HuH-7 (cell line): ENCODE measurements around the gene GPD1.
"Not testable (repeated sequence)": the region's sequence is repeated elsewhere in the genome, so short reads cannot be mapped to it uniquely, and the experiment has no call there.

Experiments
- DNase-seq: peaks from one replicate; pipeline ENCODE4 v3.0.0; 2011; ENCODE audit warnings: low spot score

The GPD1 gene

GRCh38 chr12:50073712-50074111 is 30.1 kb upstream of the GPD1 start:
- DNase-seq, result no peak

GRCh38 chr12:50074936-50075807 is 28.6 kb upstream of the GPD1 start:
- DNase-seq, result peak; percentile 94

DNA sequence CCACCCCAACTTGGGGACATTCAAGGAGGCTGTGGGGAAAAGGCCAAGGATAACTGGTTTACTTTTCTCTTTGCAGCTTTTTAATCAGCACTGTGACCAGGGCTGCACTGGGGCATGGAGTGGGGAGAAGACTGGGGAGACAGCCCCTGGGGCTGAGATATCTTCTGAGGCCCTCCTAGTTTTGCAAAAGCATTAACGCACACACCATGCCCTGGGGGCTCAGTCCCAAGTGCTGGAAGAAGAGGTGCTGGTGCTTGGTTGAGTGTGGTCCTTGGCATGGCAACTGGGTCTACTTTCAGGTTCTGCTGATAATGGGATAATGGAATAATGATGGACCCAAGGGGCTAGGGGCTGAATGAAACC is 28.0 kb upstream of the GPD1 start:
- DNase-seq, result no peak

GRCh38 chr12:50077099-50077498 is 26.7 kb upstream of the GPD1 start:
- no peak for DNase-seq

- no peak for DNase-seq
Observed at GRCh38 chr12:50078281-50078680, 25.5 kb upstream of the GPD1 start.

GRCh38 chr12:50079771-50080170 is 24.0 kb upstream of the GPD1 start:
- DNase-seq, result no peak

- DNase-seq, result no peak
Observed at GRCh38 chr12:50081096-50081808, 22.6 kb upstream of the GPD1 start.

- DNase-seq, result peak; percentile 70
Observed at GRCh38 chr12:50082644-50083043, 21.2 kb upstream of the GPD1 start.

GRCh38 chr12:50083301-50083700 is 20.5 kb upstream of the GPD1 start:
- DNase-seq, result no peak

GRCh38 chr12:50084409-50084774 is 19.4 kb upstream of the GPD1 start:
- not testable (repeated sequence) for DNase-seq

GRCh38 chr12:50084775-50085614 is 18.8 kb upstream of the GPD1 start, which contains the start of gene SMARCD1:
TSS of gene SMARCD1 (plus strand) at chr12:50085342. CDS start at chr12:50085370, 28 bp downstream.
- DNase-seq, result peak; percentile 95

DNA sequence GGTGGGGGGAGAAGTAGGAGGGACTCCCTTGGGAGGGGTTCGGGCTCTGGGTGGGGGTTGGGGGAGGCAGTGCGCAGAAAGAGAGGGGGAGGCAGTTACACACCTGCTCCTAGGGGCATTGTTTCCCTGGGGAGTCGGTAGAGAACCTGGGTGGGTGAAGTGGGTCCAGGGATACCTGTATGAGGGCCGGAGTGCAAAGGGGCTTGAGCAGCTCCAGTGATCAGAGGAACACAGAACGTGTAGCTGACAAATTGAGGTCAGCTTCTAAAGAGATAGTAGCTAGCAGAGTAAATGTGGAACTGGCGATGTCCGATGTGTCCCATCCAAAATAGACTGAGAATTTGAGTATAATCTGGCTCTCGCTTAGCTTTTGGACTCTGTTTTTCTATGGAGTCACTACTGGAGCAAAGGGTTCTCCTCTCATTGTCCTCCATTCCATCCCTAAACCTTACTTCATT is 18.2 kb upstream of the GPD1 start:
- DNase-seq, result no peak

DNA sequence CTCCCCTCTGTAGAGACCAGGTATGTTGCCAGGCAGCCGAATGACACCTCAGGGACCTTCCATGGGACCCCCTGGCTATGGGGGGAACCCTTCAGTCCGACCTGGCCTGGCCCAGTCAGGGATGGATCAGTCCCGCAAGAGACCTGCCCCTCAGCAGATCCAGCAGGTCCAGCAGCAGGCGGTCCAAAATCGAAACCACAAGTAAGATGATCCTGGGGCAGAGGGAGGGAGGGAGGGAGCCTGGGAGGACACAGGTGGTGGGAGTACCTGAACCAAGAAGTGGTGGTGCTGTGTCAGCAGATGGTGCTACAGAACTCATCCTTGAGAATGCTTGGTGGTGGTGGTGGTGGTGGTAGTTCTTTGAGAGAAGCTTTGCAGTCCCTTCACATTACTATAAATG is 17.7 kb upstream of the GPD1 start:
- DNase-seq, result no peak

GRCh38 chr12:50087151-50087550 is 16.7 kb upstream of the GPD1 start:
- no peak for DNase-seq

- DNase-seq, result no peak
Observed at GRCh38 chr12:50087995-50088394, 15.8 kb upstream of the GPD1 start.

DNA sequence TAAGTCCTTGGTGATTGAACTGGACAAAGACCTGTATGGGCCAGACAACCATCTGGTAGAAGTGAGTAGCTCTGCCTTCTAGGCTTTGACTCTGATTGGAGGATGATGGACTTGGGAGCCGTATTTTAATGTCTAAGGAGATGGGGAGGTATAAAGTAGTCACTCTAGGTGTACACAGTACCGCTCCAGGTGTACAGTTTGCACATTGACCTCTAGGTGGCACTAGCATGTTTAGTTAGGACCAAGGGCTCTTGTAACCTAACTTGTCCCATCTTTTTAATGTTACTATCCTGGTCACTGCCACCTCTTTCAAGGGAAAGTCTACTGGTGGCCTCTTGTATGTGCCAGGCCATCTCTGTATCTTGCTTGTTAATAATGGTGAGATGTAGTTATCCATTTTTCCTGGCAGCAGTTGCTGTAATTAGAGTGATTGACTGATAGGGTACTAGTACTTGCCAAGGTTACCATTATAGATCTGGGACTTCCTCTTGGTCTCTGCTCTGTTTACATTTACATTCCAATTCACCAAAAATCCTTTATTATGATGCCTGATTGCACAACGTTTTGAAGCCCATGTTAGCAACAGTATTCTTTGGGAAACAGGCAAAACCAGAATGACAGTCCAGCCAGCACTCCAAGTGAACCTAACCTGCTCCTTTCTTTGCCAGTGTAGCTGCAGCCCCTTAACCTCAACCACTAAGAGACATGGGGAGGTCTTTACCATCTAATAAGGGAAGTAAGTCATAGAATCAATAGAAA is 15.1 kb upstream of the GPD1 start:
- DNase-seq, result peak; percentile 82

DNA sequence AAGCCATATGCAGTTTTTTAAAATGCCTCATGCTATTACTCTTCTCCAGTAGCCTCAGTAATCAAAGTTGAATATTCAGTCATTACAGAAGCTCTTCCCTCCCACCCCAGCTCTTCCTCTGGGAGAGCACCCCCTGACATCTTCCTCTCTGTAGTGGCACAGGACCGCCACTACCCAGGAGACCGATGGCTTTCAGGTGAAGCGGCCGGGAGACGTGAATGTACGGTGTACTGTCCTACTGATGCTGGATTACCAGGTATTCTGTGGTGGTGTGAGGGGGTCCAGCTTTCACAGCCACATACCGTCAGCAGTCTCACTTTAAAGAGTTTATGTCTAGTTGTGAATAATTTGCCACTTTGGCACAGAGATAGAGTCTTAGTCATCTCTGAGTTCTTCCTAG is 14.1 kb upstream of the GPD1 start:
- no peak for DNase-seq

- DNase-seq, result no peak
Observed at GRCh38 chr12:50090391-50090790, 13.4 kb upstream of the GPD1 start.

DNA sequence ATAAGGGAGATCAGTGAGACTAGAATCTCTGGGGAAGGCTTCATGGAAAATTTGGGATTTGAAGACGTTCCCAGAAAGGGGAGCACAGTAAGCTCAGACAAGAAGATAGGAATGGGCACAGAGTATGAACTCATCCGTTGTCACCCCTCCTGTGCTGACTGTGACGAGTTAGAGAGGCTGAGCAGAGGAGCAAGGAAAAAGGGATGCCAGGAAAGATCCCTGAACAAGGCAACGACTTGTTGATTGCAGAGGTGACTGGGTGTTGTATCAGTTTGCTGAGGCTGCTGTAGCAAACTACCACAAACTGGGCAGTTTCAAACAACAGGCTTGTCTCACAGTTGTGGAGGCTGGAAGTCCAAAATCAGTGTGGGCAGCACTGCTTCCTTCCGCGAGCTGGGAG is 5.9 kb upstream of the GPD1 start:
- DNase-seq, result no peak

GRCh38 chr12:50099302-50100008 is 4.4 kb upstream of the GPD1 start:
- DNase-seq, result no peak

DNA sequence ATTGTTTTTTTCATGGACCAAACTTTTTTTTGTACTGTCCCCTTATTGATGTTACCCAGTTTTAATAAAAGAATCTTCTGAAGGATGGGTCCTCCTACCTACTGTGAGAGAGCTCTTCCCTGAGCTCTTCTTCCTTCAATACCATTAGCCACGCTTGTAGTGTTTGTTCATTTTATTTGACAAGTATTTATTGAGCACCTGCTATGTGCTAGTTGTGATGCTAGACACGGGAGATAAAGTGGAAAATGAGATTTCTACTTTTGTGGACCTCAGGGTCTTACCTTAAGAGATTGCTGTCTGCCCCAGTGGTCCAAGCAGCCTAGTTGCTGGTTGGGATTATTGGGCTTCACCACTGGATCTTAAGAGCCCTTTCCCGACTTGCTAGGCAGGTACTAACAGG is 3.2 kb upstream of the GPD1 start:
- no peak for DNase-seq
